Left ventricle myocardium inferior (tissue), 1 donor: Measurements from ENCODE around the gene LIPT2. TPM values are rescaled to one million over a fixed set of nuclear protein-coding genes. Genes with fewer than 3 reads are reported as not detected.
"Not testable (repeated sequence)": the region's sequence is repeated elsewhere in the genome, so short reads cannot be mapped to it uniquely, and the experiment has no call there.

Experiments
- DNase-seq: peaks from one replicate; pipeline ENCODE4 v3.0.0-alpha.2; 2020
- H3K27ac ChIP-seq: fragments of 200-600 bp; replicated peaks from 2 replicates; pipeline ENCODE4 v1.8.0; 2021
- H3K27me3 ChIP-seq: fragments of 200-600 bp; 2 replicates; pipeline ENCODE4 v1.8.0; 2021; ENCODE audit warnings: low read depth
- H3K36me3 ChIP-seq: fragments of 200-600 bp; 2 replicates; pipeline ENCODE4 v1.8.0; 2021
- H3K4me1 ChIP-seq: fragments of 200-600 bp; 2 replicates; pipeline ENCODE4 v1.8.0; 2021
- H3K4me3 ChIP-seq: fragments of 200-600 bp; 2 replicates; pipeline ENCODE4 v1.8.0; 2021; ENCODE audit warnings: mild to moderate bottlenecking, moderate library complexity
- H3K9me3 ChIP-seq: fragments of 200-600 bp; replicated peaks from 2 replicates; pipeline ENCODE4 v1.8.0; 2021
- CTCF ChIP-seq: fragments of 200-600 bp; IDR thresholded peaks from 2 replicates; pipeline ENCODE4 v1.8.0; 2021; ENCODE audit warnings: antibody characterized with exemption, mild to moderate bottlenecking, borderline replicate concordance
- intact Hi-C: fragments of 100-400 bp; cut with micrococcal nuclease; formaldehyde crosslinking; loops from one replicate; pipeline ENCODE4 v1.11.0; 2022
- total RNA-seq: library from RNA; stranded (reverse); fragmentation: NEBNext Ultra II Directional; extraction: Animal tissue kit (Norgen Biotek cat#: 25700); gene quantifications from one replicate; pipeline ENCODE4 v1.2.1, GENCODE V29; 2021
- donor health status: DM: no; HTN: yes; CAD: no; lungs with severe emphysema.

LIPT2 gene
- total RNA-seq, 1 donor from 2014 or later: 0.96 TPM

GRCh38 chr11:74520316-74520715 lies 26.8 kb upstream of the LIPT2 start:
- no peak overlapping the region for H3K4me3 ChIP-seq

GRCh38 chr11:74519710-74520109 lies 26.2 kb upstream of the LIPT2 start:
- no peak overlapping the region for H3K27ac ChIP-seq
- no peak for TF ChIP-seq CTCF
- H3K4me1 ChIP-seq: no peaks in the 10 kb centered on the region
- peaks cover 12% of the 10 kb centered on the region for H3K9me3 ChIP-seq
- H3K36me3 ChIP-seq: no peaks in the 10 kb centered on the region
- intact Hi-C loops: no loop called here
- no peaks in the 10 kb centered on the region for H3K27me3 ChIP-seq
- no peak for DNase-seq
- H3K4me3 ChIP-seq: no peak overlapping the region

More at GRCh38 chr11:74520316-74520715, 26.8 kb upstream of the LIPT2 start:
- no peak overlapping the region for H3K27ac ChIP-seq
- no peak for DNase-seq
- intact Hi-C loops: no loop called here
- peaks cover 10% of the 10 kb centered on the region for H3K9me3 ChIP-seq
- no peaks in the 10 kb centered on the region for H3K36me3 ChIP-seq
- H3K4me1 ChIP-seq: no peaks in the 10 kb centered on the region
- TF ChIP-seq CTCF: no peak
- H3K27me3 ChIP-seq: no peaks in the 10 kb centered on the region

- H3K27ac ChIP-seq, H3K4me1 ChIP-seq, H3K36me3 ChIP-seq, H3K27me3 ChIP-seq, intact Hi-C loops, DNase-seq, H3K4me3 ChIP-seq: not testable (repeated sequence)
- peaks cover 12% of the 10 kb centered on the region for H3K9me3 ChIP-seq
Observed at GRCh38 chr11:74517592-74517991, 24.1 kb upstream of the LIPT2 start.

GRCh38 chr11:74507582-74507981 lies 14.1 kb upstream of the LIPT2 start:
- intact Hi-C loops: no loop called here
- Histone ChIP-seq H3K36me3 (no peaks in the 10 kb centered on the region), H3K9me3 (no peaks in the 10 kb centered on the region), H3K4me3 (no peak overlapping the region), H3K27me3 (no peaks in the 10 kb centered on the region), H3K27ac (no peak overlapping the region), H3K4me1 (no peaks in the 10 kb centered on the region)
- DNase-seq: no peak
- TF ChIP-seq CTCF: no peak

GRCh38 chr11:74506823-74507222 lies 13.3 kb upstream of the LIPT2 start:
- H3K4me1 ChIP-seq: no peaks in the 10 kb centered on the region
- TF ChIP-seq CTCF: no peak
- no peak overlapping the region for H3K27ac ChIP-seq
- no peak overlapping the region for H3K4me3 ChIP-seq
- no peaks in the 10 kb centered on the region for H3K27me3 ChIP-seq
- intact Hi-C loops: no loop called here
- H3K36me3 ChIP-seq: no peaks in the 10 kb centered on the region
- H3K9me3 ChIP-seq: no peaks in the 10 kb centered on the region
- no peak for DNase-seq

GRCh38 chr11:74505911-74506310 lies 12.4 kb upstream of the LIPT2 start:
- Histone ChIP-seq H3K27me3 (no peaks in the 10 kb centered on the region), H3K4me3 (no peak overlapping the region), H3K27ac (no peak overlapping the region), H3K36me3 (no peaks in the 10 kb centered on the region), H3K4me1 (no peaks in the 10 kb centered on the region), H3K9me3 (no peaks in the 10 kb centered on the region)
- intact Hi-C loops: no loop called here
- no peak for TF ChIP-seq CTCF
- DNase-seq: no peak
